Pulmonary artery endothelial cell (primary cell): ENCODE results near the gene DDX51. TPM values are rescaled to one million over a fixed set of nuclear protein-coding genes. Genes with fewer than 3 reads are reported as not detected.
"Not testable (repeated sequence)": the region's sequence is repeated elsewhere in the genome, so short reads cannot be mapped to it uniquely, and the experiment has no call there.

ENCODE experiments used
- DNase-seq: peaks from one replicate; pipeline ENCODE4 v3.0.0-alpha.2; 2011; ENCODE audit warnings: low read depth, low spot score
- total RNA-seq: library from RNA; depleted of rRNA; stranded (reverse); fragments of >200 nt; gene quantifications from 2 replicates; pipeline ENCODE4 v1.2.3, GENCODE V29; 2014

Gene DDX51
- total RNA-seq, 1 donor from 2014 or later = 10.0 TPM

- no peak for DNase-seq
Measured at GRCh38 chr12:132141976-132142678, 2.0 kb downstream of the DDX51 start.

- DNase-seq = no peak
Measured at GRCh38 chr12:132140918-132141841, 2.9 kb downstream of the DDX51 start.

GRCh38 chr12:132140501-132140900 lies 3.6 kb downstream of the DDX51 start:
- no peak for DNase-seq

DNA sequence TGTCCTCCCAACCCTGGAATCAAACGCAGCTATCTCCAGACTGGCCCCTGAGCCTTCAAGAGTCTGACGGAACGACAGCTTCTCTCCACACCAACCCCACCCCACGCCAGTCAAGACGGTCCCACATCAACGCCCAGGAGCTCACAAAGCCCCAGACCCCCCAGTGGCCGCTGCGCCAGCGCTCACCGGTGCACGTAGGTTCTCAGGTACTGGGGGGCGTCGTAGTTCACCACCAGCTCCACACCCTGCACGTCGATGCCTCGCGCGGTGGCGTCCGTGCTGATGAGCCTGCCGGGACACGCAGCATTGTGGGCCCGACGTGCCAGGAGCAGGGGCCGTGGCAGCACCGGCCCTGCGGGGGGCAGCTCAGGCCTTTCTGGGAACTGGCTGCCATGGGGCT lies 4.2 kb downstream of the DDX51 start:
- no peak for DNase-seq

DNA sequence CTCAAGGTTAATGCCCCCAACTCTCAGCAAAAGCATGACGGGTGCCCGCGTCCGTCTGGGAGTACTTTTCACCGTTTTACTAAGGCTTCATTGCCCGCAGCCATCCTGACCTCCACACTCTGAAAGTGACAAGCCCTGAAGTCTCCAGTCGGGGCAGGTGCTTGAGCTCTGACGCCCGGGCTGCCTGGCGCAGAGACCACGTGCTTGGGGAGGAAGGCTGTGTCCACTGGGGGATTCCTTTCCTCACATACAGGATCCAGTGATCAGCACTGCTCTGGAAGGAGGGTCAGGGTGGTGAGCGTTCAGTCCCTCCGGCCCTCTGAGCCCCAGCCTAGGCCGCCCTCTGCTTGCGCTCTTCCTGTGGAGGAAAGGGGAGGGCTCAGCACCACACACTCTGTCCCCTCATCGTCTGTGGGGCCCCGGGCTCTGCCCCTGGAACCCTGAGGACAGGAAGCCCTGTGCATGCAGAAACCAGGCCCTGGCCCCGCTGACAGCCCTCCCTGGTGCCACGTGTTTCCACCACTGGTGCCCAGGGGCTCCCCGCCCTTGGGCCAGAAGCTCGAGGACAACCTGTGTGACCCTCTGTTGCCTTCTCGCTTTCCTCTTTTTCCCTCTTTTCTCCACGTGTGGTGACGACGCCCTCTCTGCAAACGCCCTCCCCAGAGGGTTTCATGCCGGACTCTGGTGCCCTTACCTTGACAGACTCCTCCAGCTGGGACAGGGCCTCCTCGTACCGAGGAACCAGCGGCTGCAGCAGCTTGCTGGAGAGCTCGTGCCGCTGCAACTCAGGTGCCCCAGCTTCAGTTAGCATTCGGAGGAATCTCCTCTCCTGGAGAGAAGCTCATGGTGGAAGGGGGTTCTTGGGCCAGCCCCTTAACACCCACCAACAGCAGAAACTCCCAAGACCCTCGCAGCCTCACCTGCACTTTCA lies 4.9 kb downstream of the DDX51 start:
- no peak for DNase-seq

DNA sequence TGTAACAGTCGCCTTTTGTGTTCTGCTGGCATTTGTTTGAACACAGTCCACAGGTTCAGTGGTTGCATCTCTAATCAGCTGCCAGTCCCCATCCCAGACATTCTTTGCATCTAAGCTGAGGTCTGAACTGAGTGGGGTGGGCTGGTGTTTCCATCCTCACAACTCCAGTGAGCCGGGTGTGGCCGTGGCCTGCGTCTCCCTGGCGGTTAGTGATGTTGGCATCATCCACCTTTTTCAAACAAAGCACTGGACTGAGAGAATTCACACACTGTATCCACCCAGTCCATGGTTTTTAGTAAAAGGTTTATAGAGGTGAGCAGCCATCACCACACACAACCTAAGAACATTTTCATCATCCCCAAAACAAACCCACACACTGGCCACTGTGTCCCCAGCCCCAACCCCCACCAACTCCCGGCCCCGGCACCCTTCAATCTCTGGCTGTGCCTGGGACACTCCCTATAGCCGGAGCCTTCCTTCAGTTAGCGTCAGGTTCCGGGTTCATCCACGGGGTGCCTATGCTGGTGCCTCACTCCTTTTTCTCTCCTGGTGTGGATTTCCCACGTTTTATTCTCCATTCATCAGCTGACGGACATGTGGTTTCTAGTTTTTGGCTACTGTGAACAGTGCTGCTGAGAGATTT lies 6.5 kb downstream of the DDX51 start:
- no peak for DNase-seq

- not testable (repeated sequence) for DNase-seq
Measured at GRCh38 chr12:132136226-132136625, 7.9 kb downstream of the DDX51 start.

- DNase-seq = not testable (repeated sequence)
Measured at GRCh38 chr12:132134653-132135183, 9.4 kb downstream of the DDX51 start.

DNA sequence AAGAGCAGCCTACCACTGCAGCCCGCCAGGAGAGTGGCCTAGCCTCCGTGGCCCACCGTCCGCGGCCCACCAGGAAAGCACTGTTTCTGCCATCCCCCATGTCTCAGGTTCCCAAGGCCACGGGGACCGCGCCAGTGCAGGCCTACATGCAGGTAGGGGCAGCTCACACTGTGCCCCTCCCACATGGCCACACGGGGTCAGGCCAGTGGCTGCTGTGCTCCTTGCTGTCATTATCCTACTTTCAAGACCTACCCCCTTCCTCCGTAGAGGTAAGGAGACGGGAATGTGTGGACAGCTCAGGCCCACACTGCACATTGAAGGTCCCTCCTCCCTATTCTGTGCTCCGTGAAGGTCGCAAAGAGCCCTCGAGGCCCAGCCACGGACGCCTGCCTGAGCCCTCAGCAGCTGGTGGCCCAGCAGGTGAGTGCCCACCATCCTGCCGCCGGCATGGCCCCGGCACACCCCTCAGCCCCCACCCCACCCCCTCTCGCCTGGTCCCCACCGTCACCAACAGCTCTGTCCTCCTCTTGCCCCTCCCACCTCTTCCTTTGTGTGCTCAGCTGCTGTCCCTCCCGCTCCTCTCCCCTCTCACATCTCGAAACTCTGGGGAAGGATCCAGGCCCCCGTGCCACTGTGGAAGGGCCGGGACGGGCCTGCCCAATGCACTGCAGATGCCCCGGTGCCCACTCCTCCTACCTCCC lies 10.0 kb downstream of the DDX51 start:
- DNase-seq = no peak

- no peak for DNase-seq
Measured at GRCh38 chr12:132132609-132133430, 11.3 kb downstream of the DDX51 start.

DNA sequence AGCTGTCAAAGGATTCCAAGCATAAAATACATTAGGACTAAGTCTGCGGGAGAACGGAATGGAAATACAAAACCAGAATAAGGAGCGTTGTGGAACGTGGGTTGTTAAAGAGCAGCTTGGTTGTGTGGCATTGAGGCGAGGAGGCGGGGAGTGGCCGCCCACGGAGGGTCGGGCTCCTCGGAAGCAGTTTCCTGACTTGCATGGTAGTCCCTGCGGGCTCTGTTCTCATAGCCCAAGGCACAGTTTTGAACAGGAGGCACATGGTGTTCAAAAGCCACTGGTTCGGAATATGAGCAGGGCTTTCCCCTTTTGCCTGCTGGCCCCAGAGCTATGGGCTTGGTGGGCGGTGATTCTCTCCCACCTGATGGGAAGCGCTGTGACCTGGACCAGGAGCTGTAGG lies 12.2 kb downstream of the DDX51 start:
- no peak for DNase-seq

- DNase-seq = no peak
Measured at GRCh38 chr12:132131229-132131628, 12.9 kb downstream of the DDX51 start.

- DNase-seq = no peak
Measured at GRCh38 chr12:132130690-132131089, 13.4 kb downstream of the DDX51 start.

DNA sequence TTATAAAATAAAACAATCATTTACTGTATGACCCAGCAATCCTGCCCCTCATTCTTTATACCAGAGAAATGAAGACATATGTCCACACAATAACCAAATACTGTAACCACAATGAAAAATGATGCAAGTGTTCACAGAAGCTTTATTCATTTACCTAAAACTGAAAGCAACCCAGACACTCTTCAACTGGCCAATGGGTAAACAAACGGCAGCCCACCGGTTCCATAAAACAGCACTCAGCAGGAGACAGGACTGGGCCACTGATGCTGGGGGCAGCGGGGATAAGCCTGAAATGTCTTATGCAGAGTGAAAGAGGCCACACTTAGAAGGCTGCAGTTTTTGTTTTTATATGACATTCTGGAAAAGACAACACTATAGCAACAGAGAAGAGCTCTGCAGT lies 15.1 kb downstream of the DDX51 start:
- no peak for DNase-seq

DNA sequence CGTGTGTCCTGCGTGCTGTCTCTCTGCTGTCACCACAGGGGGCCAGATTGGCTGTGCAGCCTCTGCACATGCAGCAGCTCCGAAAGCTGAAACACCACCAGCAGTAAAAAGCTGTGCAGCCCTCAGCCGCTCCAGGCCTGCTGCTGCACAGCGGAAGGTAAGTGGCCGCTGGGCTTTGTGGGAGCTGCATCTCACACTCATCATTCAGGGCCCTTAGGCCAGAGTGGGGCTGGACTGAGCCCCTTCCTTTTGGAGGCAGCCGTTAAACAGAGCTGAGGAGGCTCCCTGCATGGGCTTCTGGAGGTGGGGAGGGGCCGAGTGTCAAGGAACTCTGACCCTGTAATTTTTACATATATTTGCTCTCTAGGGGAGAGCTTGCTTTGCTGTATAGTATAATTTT lies 17.1 kb downstream of the DDX51 start:
- DNase-seq = no peak

GRCh38 chr12:132125736-132126135 lies 18.4 kb downstream of the DDX51 start:
- DNase-seq = no peak

- DNase-seq = no peak
Measured at GRCh38 chr12:132124766-132125425, 19.2 kb downstream of the DDX51 start.

DNA sequence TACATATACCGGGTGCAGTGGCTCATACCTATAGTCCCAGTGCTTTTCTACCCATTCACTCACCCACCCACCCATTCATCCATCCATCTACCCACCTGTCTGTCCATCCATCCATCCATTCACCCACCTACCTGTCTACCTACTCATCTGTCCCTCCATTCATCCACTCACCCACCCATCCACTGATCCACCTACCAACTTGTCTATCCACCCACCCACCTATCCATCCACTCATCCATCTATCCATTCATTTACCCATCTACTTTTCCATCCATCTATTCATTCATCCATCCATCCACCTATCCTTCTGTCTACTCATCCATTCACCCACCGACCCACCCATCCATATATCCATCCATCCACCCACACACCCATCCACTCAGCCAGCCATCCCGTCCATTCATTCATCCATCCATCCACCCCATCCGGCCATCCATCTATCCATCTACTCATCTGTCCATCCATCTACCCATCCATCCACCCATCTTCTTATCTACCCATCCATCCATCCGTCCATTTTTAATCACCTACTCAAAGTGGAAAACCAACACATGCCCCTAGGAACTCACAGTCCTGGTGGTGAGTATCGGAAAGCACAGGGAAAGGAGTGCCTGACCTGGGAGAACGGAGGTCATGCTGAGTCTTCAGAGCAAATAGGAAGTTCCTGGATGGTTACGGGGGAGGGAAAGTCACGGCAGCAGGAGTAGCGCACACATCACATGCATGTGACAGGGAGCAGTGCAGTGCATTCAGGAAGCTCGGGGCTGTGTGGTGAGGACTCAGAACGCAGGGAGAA lies 20.0 kb downstream of the DDX51 start:
- DNase-seq = no peak
